Prostate gland (tissue), 2 donors: ENCODE results near the gene ZNF135. TPM values are rescaled to one million over a fixed set of nuclear protein-coding genes. Genes with fewer than 3 reads are reported as not detected.

ENCODE experiments used
- DNase-seq: peaks from one replicate; pipeline ENCODE4 v3.0.0-alpha.2; 2019; ENCODE audit warnings: low spot score
- H3K27ac ChIP-seq, 2 donors: fragments of 200-600 bp; sonication (generic); 2 replicates each; pipeline ENCODE4 v1.5.1; 2017 to 2019
- H3K27me3 ChIP-seq: fragments of 200-600 bp; sonication (generic); replicated peaks from 2 replicates; pipeline ENCODE4 v1.5.1; 2019; ENCODE audit not compliant: insufficient read depth
- H3K36me3 ChIP-seq, 2 donors: fragments of 200-600 bp; sonication (generic); 1 replicate in 1 of 2; 2 replicates in 1 of 2; pipeline versions ENCODE4 v1.5.1 to v1.8.1; 2017 to 2019
- H3K4me1 ChIP-seq: fragments of 200-600 bp; sonication (generic); replicated peaks from 2 replicates; pipeline ENCODE4 v1.5.1; 2019
- H3K4me3 ChIP-seq, 2 donors: fragments of 200-600 bp; sonication (generic); 2 replicates each; pipeline ENCODE4 v1.5.1; 2017 to 2019
- H3K9me3 ChIP-seq: fragments of 200-600 bp; sonication (generic); 2 replicates; pipeline ENCODE4 v1.5.1; 2017
- CTCF ChIP-seq, 4 experiments: fragments of 200-600 bp in 2 of 4; fragments of 450-650 bp in 2 of 4; sonication (generic) in 2 of 4; IDR thresholded peaks; 1 replicate in 3 of 4; 2 replicates in 1 of 4; pipeline ENCODE4 v1.5.1; 2016 to 2019; ENCODE audit warnings: antibody characterized with exemption in 4 of 4, mild to moderate bottlenecking in 2 of 4, moderate library complexity in 2 of 4
- POLR2A ChIP-seq: fragments of 450-650 bp; IDR thresholded peaks from one replicate; pipeline ENCODE4 v1.6.1; 2016; ENCODE audit warnings: antibody characterized with exemption, mild to moderate bottlenecking
- POLR2AphosphoS5 ChIP-seq: sonication (generic); formaldehyde crosslinking; IDR thresholded peaks from one replicate; pipeline ENCODE4 v1.6.1; 2017; ENCODE audit warnings: antibody characterized with exemption
- WGBS: methylation state at CpG from one replicate; pipeline ENCODE4 v1.1.5; 2018; 5-methylcytosine and 5-hydroxymethylcytosine counted together
- intact Hi-C: fragments of 100-400 bp; cut with DNase I; formaldehyde crosslinking; loops from one replicate; pipeline ENCODE4 v1.14.2; 2022
- total RNA-seq, 2 donors: library from RNA; depleted of rRNA; stranded (reverse); fragments of >200 nt; gene quantifications; one replicate each; pipeline ENCODE4 v1.1.0, GENCODE V29; 2016

ZNF135 gene
- total RNA-seq, 2 donors from 2014 or later, result 13.4 to 19.3 TPM

- H3K9me3 ChIP-seq, result no peaks in the 10 kb centered on the region
- H3K27ac ChIP-seq, result no peak overlapping the region
- no peak for TF ChIP-seq CTCF (IDR thresholded peaks at IDR 0.05)
- no peak for TF ChIP-seq POLR2AphosphoS5
- TF ChIP-seq POLR2A, result no peak
- no peak for DNase-seq
- intact Hi-C loops, result no loop called here
- H3K36me3 ChIP-seq, result no peaks in the 10 kb centered on the region
- no peaks in the 10 kb centered on the region for H3K4me1 ChIP-seq
- H3K4me3 ChIP-seq, result no peak overlapping the region
- no peaks in the 10 kb centered on the region for H3K27me3 ChIP-seq
- WGBS, result 78% methylated on average over 21 of the region's 21 CpGs
These were observed 18.1 kb upstream of the ZNF135 start for GRCh38 chr19:58040751-58041525.

DNA sequence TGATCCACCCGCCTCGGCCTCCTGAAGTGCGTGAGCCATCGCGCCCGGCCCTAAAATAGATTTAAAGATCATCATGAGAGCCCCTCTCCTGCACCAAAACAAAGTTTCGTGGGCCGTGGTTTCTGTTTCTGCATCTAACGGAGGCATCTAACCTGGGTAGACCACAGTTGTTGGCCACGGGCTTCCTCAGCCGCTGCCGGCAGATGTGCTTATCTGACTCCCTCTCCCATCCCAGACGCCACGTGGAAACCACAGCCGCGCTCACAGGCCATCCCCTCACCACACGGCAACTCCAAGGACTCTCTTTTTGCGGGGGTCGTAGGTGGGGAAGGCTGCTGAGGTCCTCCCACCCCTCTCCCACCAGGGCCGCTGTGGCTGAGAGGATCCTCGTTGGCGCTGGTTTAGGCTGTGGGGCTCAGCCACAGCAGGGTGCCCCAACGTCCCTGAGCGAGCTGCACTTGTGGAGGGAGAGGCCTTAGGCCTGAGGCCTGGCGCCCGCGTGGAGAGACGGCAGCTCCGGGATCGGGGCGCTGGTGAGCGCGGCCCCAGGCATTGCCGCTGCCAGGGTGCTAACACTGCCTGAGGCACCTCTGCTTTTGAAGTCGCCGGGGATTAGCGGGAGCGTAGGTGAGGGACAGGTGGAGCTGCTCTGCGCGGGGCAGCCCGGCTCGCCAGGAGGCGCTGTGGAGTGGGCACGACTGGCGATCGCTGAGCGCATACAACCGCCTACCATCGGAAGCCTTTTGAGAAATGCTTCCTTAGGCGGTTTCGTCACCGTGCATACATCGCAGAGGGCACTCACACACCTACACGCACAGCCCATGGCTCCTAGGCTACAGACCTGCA lies 16.4 kb upstream of the ZNF135 start:
- Histone ChIP-seq H3K27ac (no peak overlapping the region), H3K4me3 (no peak overlapping the region), H3K36me3 (no peaks in the 10 kb centered on the region), H3K27me3 (no peaks in the 10 kb centered on the region), H3K9me3 (no peaks in the 10 kb centered on the region), H3K4me1 (no peaks in the 10 kb centered on the region)
- intact Hi-C loops, result no loop called here
- WGBS, result 41% methylated on average over 50 of the region's 54 CpGs
- DNase-seq, result no peak
- TF ChIP-seq POLR2AphosphoS5 (no peak), CTCF (IDR thresholded peaks at IDR 0.05) (no peak), POLR2A (no peak)

DNA sequence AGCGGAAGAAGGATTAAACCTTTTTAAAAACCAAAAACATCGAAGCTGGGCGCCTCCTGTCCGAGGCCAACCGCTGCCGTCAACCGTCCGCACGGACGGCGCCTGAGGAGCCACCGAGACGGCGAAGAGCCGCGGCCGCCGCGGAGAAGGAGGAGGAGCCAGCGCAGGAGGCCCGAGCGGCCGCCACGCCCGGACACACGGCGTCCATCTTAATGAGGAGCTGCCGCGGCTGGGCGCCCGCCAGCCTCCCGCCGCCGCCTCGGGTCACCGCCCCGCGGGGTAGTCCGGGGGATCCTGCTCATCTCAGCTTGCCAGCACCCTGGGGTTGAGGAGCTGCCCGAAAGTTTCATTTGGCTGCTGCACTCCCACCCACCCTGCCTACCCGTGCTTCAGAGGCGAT lies 14.7 kb upstream of the ZNF135 start:
- no peak overlapping the region for H3K27ac ChIP-seq
- TF ChIP-seq CTCF (IDR thresholded peaks at IDR 0.05), result no peak
- TF ChIP-seq POLR2A, result no peak
- no peaks in the 10 kb centered on the region for H3K27me3 ChIP-seq
- H3K36me3 ChIP-seq, result no peaks in the 10 kb centered on the region
- H3K4me3 ChIP-seq, result no peak overlapping the region
- intact Hi-C loops, result no loop called here
- no peaks in the 10 kb centered on the region for H3K4me1 ChIP-seq
- 72% methylated on average over 33 of the region's 42 CpGs for WGBS
- no peak for DNase-seq
- no peaks in the 10 kb centered on the region for H3K9me3 ChIP-seq

DNA sequence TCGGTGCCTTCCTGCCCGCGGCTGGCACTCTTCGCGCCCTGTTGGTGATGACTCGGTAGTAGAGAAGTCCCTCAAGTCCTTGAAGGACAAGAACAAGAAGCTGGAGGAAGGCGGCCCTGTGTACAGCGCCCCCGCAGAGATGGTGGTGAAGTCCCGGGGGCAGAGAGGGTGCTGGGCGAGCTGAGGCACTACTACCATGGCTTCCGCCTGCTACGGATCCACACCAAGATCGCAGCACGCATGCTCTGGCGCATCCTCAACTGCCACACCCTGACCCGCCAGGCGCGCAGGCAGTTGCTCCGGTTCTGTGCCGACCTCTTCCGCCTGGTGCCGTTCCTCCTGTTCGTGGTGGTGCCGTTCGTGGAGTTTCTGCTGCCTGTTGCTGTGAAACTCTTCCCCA lies 14.2 kb upstream of the ZNF135 start:
- Histone ChIP-seq H3K27me3 (no peaks in the 10 kb centered on the region), H3K9me3 (no peaks in the 10 kb centered on the region), H3K36me3 (no peaks in the 10 kb centered on the region), H3K4me3 (no peak overlapping the region), H3K4me1 (no peaks in the 10 kb centered on the region), H3K27ac (no peak overlapping the region)
- no peak for TF ChIP-seq POLR2AphosphoS5
- TF ChIP-seq POLR2A, result no peak
- TF ChIP-seq CTCF (IDR thresholded peaks at IDR 0.05), result no peak
- no peak for DNase-seq
- 92% methylated on average over 26 of the region's 26 CpGs for WGBS
- intact Hi-C loops, result no loop called here
